ENCODE results near the gene SCNN1B.

DNA sequence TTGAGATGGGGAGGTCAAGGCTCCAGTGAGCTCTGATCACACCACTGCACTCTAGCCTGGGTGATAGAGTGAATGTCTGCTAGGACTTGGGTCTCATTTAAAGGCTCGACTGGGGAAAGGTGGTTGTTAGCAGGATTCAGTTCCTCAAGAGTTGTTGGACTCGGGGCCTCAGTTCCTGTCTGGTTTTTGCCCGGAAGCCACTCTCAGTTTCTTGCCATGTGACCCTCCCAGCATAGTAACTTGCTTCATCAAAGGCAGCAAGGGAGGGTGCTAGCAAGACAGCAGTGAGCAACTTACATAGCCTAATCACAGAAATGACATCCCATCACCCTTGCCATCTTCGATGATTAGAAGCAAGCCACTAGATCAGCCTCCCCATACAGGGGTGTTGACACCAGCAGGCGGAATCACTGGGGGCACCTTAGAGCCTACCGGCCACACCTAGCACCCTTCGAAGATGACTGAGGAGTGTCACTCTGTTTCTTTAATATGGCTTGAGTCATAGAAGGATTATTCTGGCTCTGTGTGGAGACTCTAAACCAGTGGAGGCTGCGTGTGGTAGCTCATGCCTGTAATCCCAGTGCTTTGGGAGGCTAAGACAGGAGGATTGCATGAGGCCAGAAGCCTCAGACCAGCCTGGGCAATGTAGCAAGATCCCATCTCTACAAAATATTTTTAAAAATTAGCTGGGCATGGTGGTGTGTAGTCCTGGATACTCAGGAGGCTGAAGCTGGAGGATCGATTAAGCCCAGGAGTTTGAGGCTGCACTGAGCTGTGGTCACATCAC, 13.2 kb upstream of the SCNN1B start:
- TF ChIP-seq, protein P1, sequence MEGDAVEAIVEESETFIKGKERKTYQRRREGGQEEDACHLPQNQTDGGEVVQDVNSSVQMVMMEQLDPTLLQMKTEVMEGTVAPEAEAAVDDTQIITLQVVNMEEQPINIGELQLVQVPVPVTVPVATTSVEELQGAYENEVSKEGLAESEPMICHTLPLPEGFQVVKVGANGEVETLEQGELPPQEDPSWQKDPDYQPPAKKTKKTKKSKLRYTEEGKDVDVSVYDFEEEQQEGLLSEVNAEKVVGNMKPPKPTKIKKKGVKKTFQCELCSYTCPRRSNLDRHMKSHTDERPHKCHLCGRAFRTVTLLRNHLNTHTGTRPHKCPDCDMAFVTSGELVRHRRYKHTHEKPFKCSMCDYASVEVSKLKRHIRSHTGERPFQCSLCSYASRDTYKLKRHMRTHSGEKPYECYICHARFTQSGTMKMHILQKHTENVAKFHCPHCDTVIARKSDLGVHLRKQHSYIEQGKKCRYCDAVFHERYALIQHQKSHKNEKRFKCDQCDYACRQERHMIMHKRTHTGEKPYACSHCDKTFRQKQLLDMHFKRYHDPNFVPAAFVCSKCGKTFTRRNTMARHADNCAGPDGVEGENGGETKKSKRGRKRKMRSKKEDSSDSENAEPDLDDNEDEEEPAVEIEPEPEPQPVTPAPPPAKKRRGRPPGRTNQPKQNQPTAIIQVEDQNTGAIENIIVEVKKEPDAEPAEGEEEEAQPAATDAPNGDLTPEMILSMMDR (IDR thresholded peaks at IDR 0.05) = no peak
- TF ChIP-seq POLR2A (IDR thresholded peaks at IDR 0.05) (no peak), POLR2AphosphoS5 (IDR thresholded peaks at IDR 0.05) (no peak)

All from gastroesophageal sphincter (tissue), 3 donors.